OCI-LY3 (cell line): ENCODE results near the gene SPAG9.

Experiments
- H2AFZ ChIP-seq: fragments of 200-600, 300-600 bp; shearing (Covaris generic); 2 replicates; pipeline ENCODE4 v1.6.0; 2014; ENCODE audit warnings: antibody characterized with exemption, low read depth, low read length
- H3K27ac ChIP-seq: fragments of 200-600, 300-600 bp; sonication (generic); 2 replicates; pipeline ENCODE4 v1.5.1; 2014; ENCODE audit warnings: mild to moderate bottlenecking, low read length, moderate library complexity, mixed read lengths
- H3K27me3 ChIP-seq: fragments of 200-600, 300-600 bp; sonication (generic); 2 replicates; pipeline ENCODE4 v1.6.1; 2014; ENCODE audit warnings: low read depth, low read length, mixed read lengths
- H3K36me3 ChIP-seq: fragments of 200-600, 300-600 bp; sonication (generic); replicated peaks from 2 replicates; pipeline ENCODE3; 2014; ENCODE audit warnings: low read depth, low read length, mixed read lengths
- H3K4me1 ChIP-seq: fragments of 300-600, 200-600 bp; sonication (generic); 2 replicates; pipeline ENCODE4 v1.6.1; 2014; ENCODE audit warnings: low read length, mixed read lengths
- H3K4me2 ChIP-seq: fragments of 200-600, 300-600 bp; sonication (generic); 2 replicates; pipeline ENCODE4 v1.6.1; 2014; ENCODE audit warnings: low read length, mixed read lengths
- H3K4me3 ChIP-seq: fragments of 300-600, 200-600 bp; sonication (generic); 2 replicates; pipeline ENCODE4 v1.5.1; 2014; ENCODE audit warnings: antibody characterized with exemption, mild to moderate bottlenecking, low read length, moderate library complexity
- H3K79me2 ChIP-seq: fragments of 300-600, 200-600 bp; shearing (Covaris generic); 2 replicates; pipeline ENCODE4 v1.6.1; 2014; ENCODE audit warnings: mild to moderate bottlenecking, low read length, mixed read lengths
- H3K9ac ChIP-seq: fragments of 300-600, 200-600 bp; shearing (Covaris generic); 2 replicates; pipeline ENCODE4 v1.6.0; 2014; ENCODE audit warnings: mild to moderate bottlenecking, low read length, moderate library complexity
- H3K9me3 ChIP-seq: fragments of 200-600, 300-600 bp; shearing (Covaris generic); 2 replicates; pipeline ENCODE4 v1.6.1; 2014; ENCODE audit warnings: low read length, mixed read lengths; ENCODE audit not compliant: insufficient read depth
- H4K20me1 ChIP-seq: fragments of 200-600, 300-600 bp; sonication (generic); 2 replicates; pipeline ENCODE4 v1.6.1; 2016; ENCODE audit warnings: low read length, mixed read lengths; ENCODE audit not compliant: insufficient read depth
- EZH2phosphoT487 ChIP-seq: fragments of 200-600 bp; shearing (Covaris generic); IDR thresholded peaks from 2 replicates; pipeline ENCODE4 v1.6.1; 2018; ENCODE audit warnings: antibody characterized with exemption, mixed run types, low read depth
- TF ChIP-seq, protein P1 (sequence below): fragments of 200-600, 300-600 bp; sonication (generic); IDR thresholded peaks from 2 replicates; pipeline ENCODE4 v1.5.1; 2014; ENCODE audit warnings: antibody characterized with exemption, low read length, low read depth

The SPAG9 gene

DNA sequence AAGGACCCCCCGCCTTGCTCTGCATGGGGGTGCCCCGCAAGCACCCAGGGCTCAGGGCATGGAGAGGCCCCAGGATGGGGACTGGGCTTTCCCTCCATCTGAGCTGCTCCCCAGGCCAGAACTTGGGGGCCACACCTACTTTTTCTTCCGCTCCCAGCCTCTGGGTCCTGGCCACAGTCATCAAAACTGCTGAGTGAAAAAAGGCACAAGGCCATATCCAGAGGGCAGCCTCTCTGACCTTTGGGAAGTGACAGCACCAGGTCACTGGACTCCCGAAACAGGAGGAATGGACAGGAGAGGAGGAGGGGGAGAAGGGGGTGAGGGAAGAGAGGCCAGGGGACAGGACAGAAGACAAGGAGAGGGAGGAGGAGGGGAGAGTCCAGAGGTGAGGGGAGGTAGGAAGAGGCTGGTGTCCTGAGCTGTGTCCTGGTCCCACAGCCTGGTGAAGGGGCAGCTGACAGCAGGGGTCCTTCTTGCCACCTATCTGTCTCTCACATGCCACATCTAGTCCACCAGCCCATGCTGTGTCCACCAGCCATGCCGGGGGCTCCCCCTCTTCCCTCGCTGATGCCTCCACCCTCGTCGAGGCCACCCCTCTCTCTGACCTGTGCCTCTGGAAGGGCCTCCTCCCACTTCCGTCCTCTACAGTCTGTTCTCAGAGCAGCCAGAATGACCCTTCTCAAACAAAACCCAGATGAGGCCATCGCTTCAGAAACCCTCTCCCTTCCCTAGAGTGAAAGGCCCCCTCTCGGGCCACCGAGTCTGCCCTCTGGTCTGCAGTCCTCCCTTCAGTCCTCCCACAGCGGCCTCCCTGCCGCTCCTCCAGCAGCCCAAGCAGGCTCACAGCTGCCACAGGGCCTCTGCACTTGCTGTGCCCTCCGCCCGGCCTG is 180.6 kb downstream of the SPAG9 start:
- Histone ChIP-seq H3K4me3 (no peak overlapping the region), H3K9me3 (no peaks in the 10 kb centered on the region), H3K27me3 (no peaks in the 10 kb centered on the region), H3K36me3 (no peaks in the 10 kb centered on the region), H4K20me1 (no peaks in the 10 kb centered on the region), H2AFZ (no peak overlapping the region), H3K4me2 (no peak overlapping the region), H3K4me1 (peaks cover 4% of the 10 kb centered on the region; the same call in 1 of the 2 replicates), H3K9ac (no peak overlapping the region), H3K27ac (no peak overlapping the region), H3K79me2 (no peaks in the 10 kb centered on the region)
- TF ChIP-seq EZH2phosphoT487 = no peak
- TF ChIP-seq, protein P1, sequence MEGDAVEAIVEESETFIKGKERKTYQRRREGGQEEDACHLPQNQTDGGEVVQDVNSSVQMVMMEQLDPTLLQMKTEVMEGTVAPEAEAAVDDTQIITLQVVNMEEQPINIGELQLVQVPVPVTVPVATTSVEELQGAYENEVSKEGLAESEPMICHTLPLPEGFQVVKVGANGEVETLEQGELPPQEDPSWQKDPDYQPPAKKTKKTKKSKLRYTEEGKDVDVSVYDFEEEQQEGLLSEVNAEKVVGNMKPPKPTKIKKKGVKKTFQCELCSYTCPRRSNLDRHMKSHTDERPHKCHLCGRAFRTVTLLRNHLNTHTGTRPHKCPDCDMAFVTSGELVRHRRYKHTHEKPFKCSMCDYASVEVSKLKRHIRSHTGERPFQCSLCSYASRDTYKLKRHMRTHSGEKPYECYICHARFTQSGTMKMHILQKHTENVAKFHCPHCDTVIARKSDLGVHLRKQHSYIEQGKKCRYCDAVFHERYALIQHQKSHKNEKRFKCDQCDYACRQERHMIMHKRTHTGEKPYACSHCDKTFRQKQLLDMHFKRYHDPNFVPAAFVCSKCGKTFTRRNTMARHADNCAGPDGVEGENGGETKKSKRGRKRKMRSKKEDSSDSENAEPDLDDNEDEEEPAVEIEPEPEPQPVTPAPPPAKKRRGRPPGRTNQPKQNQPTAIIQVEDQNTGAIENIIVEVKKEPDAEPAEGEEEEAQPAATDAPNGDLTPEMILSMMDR = no peak

DNA sequence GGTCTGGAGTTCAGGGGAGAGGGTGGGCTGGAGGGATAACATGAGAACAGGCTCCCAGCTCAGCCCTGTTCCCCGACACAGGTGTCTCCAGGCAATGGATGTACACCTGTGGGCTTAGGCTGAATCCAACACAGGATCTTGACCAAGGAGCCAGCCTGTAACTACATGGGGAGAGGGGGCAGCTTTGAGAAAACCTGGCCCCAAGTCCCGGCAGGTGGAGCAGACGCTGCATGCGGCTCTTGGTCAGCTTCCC is 181.2 kb downstream of the SPAG9 start:
- Histone ChIP-seq H2AFZ (no peak overlapping the region), H4K20me1 (no peaks in the 10 kb centered on the region), H3K4me2 (no peak overlapping the region), H3K27ac (no peak overlapping the region), H3K4me1 (peaks cover 4% of the 10 kb centered on the region; the same call in 1 of the 2 replicates), H3K27me3 (no peaks in the 10 kb centered on the region), H3K79me2 (no peaks in the 10 kb centered on the region), H3K36me3 (no peaks in the 10 kb centered on the region), H3K4me3 (no peak overlapping the region), H3K9me3 (no peaks in the 10 kb centered on the region), H3K9ac (no peak overlapping the region)
- TF ChIP-seq, protein P1 = no peak
- no peak for TF ChIP-seq EZH2phosphoT487

DNA sequence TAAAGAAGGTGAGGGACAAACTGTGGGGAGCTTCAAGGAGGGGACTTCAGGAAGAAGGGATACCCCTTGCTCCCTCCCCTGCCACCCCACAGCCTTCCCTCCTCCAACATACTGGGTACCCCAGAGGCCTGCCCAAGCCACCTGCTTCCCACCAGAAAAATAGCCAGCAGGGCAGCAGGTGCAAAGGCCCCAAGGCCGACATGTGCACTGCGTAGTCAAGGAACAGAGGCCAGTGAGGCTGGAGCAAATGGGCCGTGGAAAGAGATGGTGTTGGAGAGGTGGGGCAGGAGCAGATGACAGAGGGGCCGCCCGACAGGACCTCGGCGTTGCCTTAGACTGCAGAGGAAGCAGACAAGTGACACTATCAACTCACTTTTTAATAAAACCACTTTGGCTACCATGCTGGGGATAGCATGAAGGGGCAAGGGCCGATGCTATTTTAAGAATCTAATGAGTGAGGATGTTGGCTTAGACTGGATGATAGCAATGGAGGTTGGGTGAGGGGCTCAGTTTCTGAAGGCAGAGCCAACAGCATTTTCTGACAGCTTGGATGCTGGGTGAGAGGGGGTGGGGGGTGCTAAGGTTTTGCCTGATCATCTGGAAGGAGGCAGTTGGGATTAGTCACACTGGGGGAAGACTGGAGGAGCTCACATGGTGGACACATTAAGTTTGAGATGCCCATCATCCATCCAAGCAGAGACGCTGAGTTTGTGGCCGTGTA is 181.7 kb downstream of the SPAG9 start:
- Histone ChIP-seq H3K9me3 (no peaks in the 10 kb centered on the region), H3K4me2 (no peak overlapping the region)

DNA sequence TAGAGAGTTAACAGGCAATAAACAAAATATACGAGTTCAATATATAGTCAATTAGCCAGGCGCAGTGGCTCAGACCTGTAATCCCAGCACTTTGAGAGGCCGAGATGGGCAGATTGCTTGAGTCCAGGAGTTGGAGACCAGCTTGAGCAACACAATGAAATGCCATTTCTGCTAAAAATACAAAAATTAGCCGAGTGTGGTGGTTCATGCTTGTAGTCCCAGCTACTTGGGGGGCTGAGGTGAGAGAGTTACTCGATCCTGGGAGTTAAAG is 184.7 kb downstream of the SPAG9 start:
- H3K36me3 ChIP-seq = no peaks in the 10 kb centered on the region
- no peaks in the 10 kb centered on the region for H3K9me3 ChIP-seq
- no peaks in the 10 kb centered on the region for H3K79me2 ChIP-seq
- H3K27ac ChIP-seq = no peak overlapping the region
- no peaks in the 10 kb centered on the region for H3K27me3 ChIP-seq
- TF ChIP-seq, protein P1 = no peak
- no peak for TF ChIP-seq EZH2phosphoT487
- peaks cover 5% of the 10 kb centered on the region for H3K4me1 ChIP-seq
- H4K20me1 ChIP-seq = no peaks in the 10 kb centered on the region
- no peak overlapping the region for H3K9ac ChIP-seq
- no peak overlapping the region for H2AFZ ChIP-seq
- no peak overlapping the region for H3K4me3 ChIP-seq
- no peak overlapping the region for H3K4me2 ChIP-seq

More for the DNA sequence above, 181.7 kb downstream of the SPAG9 start:
- H3K27ac ChIP-seq = no peak overlapping the region
- no peaks in the 10 kb centered on the region for H3K27me3 ChIP-seq
- no peaks in the 10 kb centered on the region for H4K20me1 ChIP-seq
- no peak for TF ChIP-seq EZH2phosphoT487
- TF ChIP-seq, protein P1 = no peak
- H3K79me2 ChIP-seq = no peaks in the 10 kb centered on the region
- H3K9ac ChIP-seq = no peak overlapping the region
- H3K36me3 ChIP-seq = no peaks in the 10 kb centered on the region
- H3K4me3 ChIP-seq = no peak overlapping the region
- no peak overlapping the region for H2AFZ ChIP-seq
- H3K4me1 ChIP-seq = peaks cover 2% of the 10 kb centered on the region; the same call in 1 of the 2 replicates
